ENCODE data around the gene PRIM2. TPM values are rescaled to one million over a fixed set of nuclear protein-coding genes. Genes with fewer than 3 reads are reported as not detected.
"Not testable (repeated sequence)": the region's sequence is repeated elsewhere in the genome, so short reads cannot be mapped to it uniquely, and the experiment has no call there.

Gene PRIM2
- 28.6 and 29.9 TPM in 2 replicates for total RNA-seq (2014; rRNA removed; shearing (Covaris generic))
- polyA plus RNA-seq (2015; cell fraction: cytosol; rRNA removed): 15.7 and 17.7 TPM in 2 replicates
- polyA plus RNA-seq (2015; cell fraction: nucleus; rRNA removed): 7.4 TPM in 2 replicates

- in situ Hi-C loops (cut with HindIII; ENCODE audit: low pct_unique_long_range_greater_than_20kb, low sequenced_read_pairs): no loop called here
These were observed at the start of gene PRIM2 for GRCh38 chr6:57317060-57317943. PRIM2 (plus strand) TSS chr6:57317630; CDS start chr6:57318446, 816 bp downstream.

GRCh38 chr6:57268294-57268640 is 49.2 kb upstream of the PRIM2 start:
- in situ Hi-C loops (cut with HindIII; ENCODE audit: low pct_unique_long_range_greater_than_20kb, low sequenced_read_pairs): no loop called here

More at GRCh38 chr6:57317060-57317943, at the start of gene PRIM2:
- peak; percentile 84 for DNase-seq (ENCODE audit: low read depth, low spot score)

GRCh38 chr6:57274113-57274824 is 43.2 kb upstream of the PRIM2 start:
- DNase-seq (ENCODE audit: low read depth, low spot score); in situ Hi-C loops (cut with HindIII; ENCODE audit: low pct_unique_long_range_greater_than_20kb, low sequenced_read_pairs): not testable (repeated sequence)

More at GRCh38 chr6:57268294-57268640, 49.2 kb upstream of the PRIM2 start:
- DNase-seq (ENCODE audit: low read depth, low spot score): no peak

- in situ Hi-C loops (cut with HindIII; ENCODE audit: low pct_unique_long_range_greater_than_20kb, low sequenced_read_pairs): no loop called here
- DNase-seq (ENCODE audit: low read depth, low spot score): no peak
These were observed 42.0 kb upstream of the PRIM2 start for GRCh38 chr6:57275384-57275783.

- in situ Hi-C loops (cut with HindIII; ENCODE audit: low pct_unique_long_range_greater_than_20kb, low sequenced_read_pairs): no loop called here
- no peak for DNase-seq (ENCODE audit: low read depth, low spot score)
These were observed 40.5 kb upstream of the PRIM2 start for GRCh38 chr6:57276946-57277345.

- in situ Hi-C loops (cut with HindIII; ENCODE audit: low pct_unique_long_range_greater_than_20kb, low sequenced_read_pairs): no loop called here
- no peak for DNase-seq (ENCODE audit: low read depth, low spot score)
These were observed 38.9 kb upstream of the PRIM2 start for GRCh38 chr6:57278570-57278969.

- no peak for DNase-seq (ENCODE audit: low read depth, low spot score)
- in situ Hi-C loops (cut with HindIII; ENCODE audit: low pct_unique_long_range_greater_than_20kb, low sequenced_read_pairs): no loop called here
These were observed 38.4 kb upstream of the PRIM2 start for GRCh38 chr6:57279013-57279412.

- in situ Hi-C loops (cut with HindIII; ENCODE audit: low pct_unique_long_range_greater_than_20kb, low sequenced_read_pairs): no loop called here
- DNase-seq (ENCODE audit: low read depth, low spot score): no peak
These were observed 34.3 kb upstream of the PRIM2 start for GRCh38 chr6:57283106-57283505.

GRCh38 chr6:57283911-57284455 is 33.4 kb upstream of the PRIM2 start:
- in situ Hi-C loops (cut with HindIII; ENCODE audit: low pct_unique_long_range_greater_than_20kb, low sequenced_read_pairs): no loop called here
- DNase-seq (ENCODE audit: low read depth, low spot score): no peak

- in situ Hi-C loops (cut with HindIII; ENCODE audit: low pct_unique_long_range_greater_than_20kb, low sequenced_read_pairs); DNase-seq (ENCODE audit: low read depth, low spot score): not testable (repeated sequence)
These were observed 29.3 kb upstream of the PRIM2 start for GRCh38 chr6:57288136-57288535.

GRCh38 chr6:57293472-57293871 is 24.0 kb upstream of the PRIM2 start:
- DNase-seq (ENCODE audit: low read depth, low spot score); in situ Hi-C loops (cut with HindIII; ENCODE audit: low pct_unique_long_range_greater_than_20kb, low sequenced_read_pairs): not testable (repeated sequence)

GRCh38 chr6:57294862-57295445 is 22.5 kb upstream of the PRIM2 start:
- in situ Hi-C loops (cut with HindIII; ENCODE audit: low pct_unique_long_range_greater_than_20kb, low sequenced_read_pairs): no loop called here
- no peak for DNase-seq (ENCODE audit: low read depth, low spot score)

GRCh38 chr6:57297505-57297904 is 19.9 kb upstream of the PRIM2 start:
- in situ Hi-C loops (cut with HindIII; ENCODE audit: low pct_unique_long_range_greater_than_20kb, low sequenced_read_pairs): no loop called here
- DNase-seq (ENCODE audit: low read depth, low spot score): no peak

GRCh38 chr6:57298741-57299140 is 18.7 kb upstream of the PRIM2 start:
- DNase-seq (ENCODE audit: low read depth, low spot score): no peak
- in situ Hi-C loops (cut with HindIII; ENCODE audit: low pct_unique_long_range_greater_than_20kb, low sequenced_read_pairs): no loop called here

- no peak for DNase-seq (ENCODE audit: low read depth, low spot score)
- in situ Hi-C loops (cut with HindIII; ENCODE audit: low pct_unique_long_range_greater_than_20kb, low sequenced_read_pairs): no loop called here
These were observed 15.7 kb upstream of the PRIM2 start for GRCh38 chr6:57301757-57302156.

- in situ Hi-C loops (cut with HindIII; ENCODE audit: low pct_unique_long_range_greater_than_20kb, low sequenced_read_pairs): no loop called here
- DNase-seq (ENCODE audit: low read depth, low spot score): no peak
These were observed 15.0 kb upstream of the PRIM2 start for GRCh38 chr6:57302477-57302876.

- DNase-seq (ENCODE audit: low read depth, low spot score): no peak
- in situ Hi-C loops (cut with HindIII; ENCODE audit: low pct_unique_long_range_greater_than_20kb, low sequenced_read_pairs): no loop called here
These were observed 13.3 kb upstream of the PRIM2 start for GRCh38 chr6:57303931-57304681.

Measured in SK-MEL-5 (cell line).